ENCODE data around the gene YWHAG.
A peak's percentile ranks its signal among the peaks of the same experiment; 100 is the strongest.
"Not testable (repeated sequence)": the region's sequence is repeated elsewhere in the genome, so short reads cannot be mapped to it uniquely, and the experiment has no call there.

Gene YWHAG

DNA sequence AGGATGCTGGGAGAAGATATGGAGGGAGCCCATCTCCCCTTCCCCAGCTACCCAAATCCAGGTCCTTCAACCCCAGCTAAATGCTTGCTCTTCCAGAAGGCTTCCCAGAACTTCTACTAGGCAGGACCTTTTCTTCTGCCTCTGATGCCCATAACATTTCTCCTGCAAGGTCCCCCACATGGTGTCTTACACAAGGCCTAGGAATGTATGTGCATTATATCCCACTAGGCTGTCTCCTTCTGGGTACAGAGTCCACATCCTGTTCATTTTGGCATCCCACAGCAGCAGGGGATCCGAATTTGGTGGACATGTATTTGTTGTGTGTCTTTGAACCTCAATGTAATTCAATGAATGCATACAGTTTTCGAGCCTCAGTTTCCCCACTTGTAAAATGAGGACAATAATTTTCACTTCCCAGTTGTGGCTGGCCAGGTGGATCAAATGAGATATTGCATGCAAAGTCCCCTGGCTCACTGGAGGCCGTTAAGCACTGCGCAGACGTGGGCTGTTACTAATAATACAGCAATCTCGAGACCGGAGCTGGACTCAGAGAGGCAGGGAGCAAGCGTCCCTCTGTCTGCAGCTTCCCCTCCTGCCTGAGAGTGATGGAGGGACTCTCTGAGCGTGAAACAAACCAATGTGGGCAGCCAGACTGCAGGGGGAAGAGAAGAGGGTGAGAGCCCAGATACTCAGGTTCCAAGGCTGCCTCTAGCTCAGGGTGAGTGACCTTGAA lies 18.6 kb upstream of the YWHAG start:
- no peak for DNase-seq

DNA sequence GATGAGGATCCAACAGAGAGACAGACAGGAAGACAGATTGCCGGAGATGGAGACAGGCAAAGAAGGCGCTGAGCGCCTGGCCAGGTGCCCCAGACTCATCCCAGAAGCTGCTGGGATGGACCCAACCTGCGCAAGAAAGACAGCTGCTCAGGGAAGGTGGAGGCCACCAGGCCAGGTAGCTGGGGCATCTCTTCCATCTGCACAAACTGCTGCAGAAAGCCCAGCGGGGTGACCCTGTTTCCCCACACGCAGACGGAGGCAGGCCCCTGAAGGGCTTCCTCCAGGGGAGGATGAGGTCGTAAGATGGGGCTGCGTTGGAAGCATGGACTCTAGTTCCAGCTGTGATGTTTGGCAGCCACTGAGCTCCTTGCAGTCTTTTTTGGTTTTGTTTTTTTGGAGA lies 16.5 kb upstream of the YWHAG start:
- no peak for DNase-seq

DNA sequence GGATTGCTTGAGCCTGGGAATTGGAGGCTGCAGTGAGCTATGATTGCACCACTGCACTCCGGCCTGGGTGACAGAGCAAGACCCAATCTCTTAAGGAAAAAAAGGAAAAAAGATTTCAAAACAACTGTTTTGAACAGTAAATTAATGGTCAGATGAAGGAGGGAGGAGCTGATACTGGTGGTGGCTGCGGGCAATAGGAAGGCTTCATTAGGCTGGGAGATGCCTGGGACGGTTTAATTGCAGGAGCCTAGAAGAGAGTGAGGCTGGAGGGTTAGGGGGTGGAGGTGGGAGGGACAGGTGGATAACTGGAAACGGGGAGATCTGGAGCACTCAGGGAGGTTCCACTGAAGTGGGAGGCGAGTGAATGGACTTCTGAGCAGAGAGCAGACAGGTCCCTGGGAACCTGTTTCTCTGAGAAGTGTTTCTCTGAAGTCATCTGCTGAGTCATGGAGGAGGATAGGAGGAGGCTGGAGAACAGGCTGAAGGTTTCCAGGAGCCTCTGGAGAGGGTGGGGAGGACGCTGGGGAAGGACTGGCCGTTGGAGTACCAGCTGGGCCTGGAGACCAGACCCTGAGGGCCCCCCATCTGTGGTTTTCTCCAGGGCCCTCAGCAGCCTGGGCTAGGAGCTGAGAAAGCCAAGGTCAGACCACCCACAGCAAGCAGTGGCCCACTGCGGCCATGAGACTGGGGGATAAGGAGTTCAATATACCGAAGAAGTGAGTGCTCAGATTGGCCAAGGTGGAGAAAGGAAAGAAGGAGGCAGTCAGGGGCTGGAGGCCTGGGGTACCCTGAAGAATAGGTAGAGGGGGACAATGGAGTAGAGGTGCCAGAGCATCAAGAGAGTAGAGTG lies 14.4 kb upstream of the YWHAG start:
- DNase-seq, result no peak

DNA sequence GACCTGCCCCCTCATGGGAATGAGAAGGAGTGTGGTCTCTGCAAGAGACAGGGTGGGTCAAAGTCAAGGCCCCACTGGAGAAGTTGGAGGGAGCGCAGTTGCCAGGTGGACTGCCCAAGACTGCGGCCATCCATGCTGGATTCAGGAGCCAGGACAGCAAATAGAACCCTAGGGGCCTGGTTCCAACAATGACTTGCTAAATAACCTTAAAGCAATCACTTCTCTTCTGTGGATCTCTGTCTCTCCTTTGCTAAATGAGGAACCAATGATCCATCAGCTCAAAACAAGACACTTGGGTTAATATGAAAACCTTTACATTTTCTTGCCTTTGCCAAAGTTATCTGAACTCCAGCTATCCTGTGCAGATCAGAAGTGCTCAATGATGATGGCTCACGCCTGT lies 12.6 kb upstream of the YWHAG start:
- no peak for DNase-seq

GRCh38 chr7:76369018-76369417 lies 10.2 kb upstream of the YWHAG start:
- no peak for DNase-seq

DNA sequence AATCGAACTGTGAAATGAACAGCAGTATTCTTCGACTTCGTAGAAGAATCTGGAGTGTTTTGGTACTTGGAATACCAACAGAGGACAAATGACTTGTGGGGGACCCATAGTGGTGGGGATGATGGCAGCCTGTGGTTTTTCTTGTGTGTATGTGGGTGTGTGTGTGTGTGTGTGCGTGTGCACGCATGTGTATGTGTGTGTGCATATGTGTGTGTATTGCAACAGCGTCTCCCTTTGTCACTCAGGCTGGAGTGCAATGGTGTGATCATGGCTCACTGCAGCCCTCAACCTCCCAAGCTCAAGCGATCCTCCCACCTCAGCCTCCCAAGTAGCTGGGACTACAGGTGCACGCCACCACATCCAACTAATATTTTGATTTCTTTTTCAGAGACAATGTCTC lies 9.4 kb upstream of the YWHAG start:
- no peak for DNase-seq

DNA sequence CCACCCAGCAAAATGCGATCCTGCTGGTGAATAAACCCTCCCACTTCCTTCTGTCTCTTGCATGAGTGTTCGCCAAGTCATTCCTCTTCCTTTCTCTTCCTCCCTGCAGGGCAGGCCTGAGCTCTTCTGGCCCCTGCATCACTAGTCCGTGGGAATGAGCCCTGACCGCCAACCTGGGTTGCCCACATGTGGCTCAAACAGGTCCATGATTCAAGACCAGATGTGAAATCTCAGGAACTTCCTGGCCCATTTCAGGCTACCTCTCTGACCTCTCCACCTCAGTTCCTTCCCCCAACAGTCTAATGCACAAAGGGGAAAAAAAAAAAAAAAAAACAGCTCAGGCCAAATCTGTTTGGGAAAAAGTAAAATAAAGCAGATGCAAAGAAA lies 5.4 kb upstream of the YWHAG start:
- DNase-seq, result no peak

GRCh38 chr7:76363754-76364153 lies 5.0 kb upstream of the YWHAG start:
- not testable (repeated sequence) for DNase-seq

GRCh38 chr7:76359978-76360638 lies 1.3 kb upstream of the YWHAG start:
- DNase-seq, result no peak

DNA sequence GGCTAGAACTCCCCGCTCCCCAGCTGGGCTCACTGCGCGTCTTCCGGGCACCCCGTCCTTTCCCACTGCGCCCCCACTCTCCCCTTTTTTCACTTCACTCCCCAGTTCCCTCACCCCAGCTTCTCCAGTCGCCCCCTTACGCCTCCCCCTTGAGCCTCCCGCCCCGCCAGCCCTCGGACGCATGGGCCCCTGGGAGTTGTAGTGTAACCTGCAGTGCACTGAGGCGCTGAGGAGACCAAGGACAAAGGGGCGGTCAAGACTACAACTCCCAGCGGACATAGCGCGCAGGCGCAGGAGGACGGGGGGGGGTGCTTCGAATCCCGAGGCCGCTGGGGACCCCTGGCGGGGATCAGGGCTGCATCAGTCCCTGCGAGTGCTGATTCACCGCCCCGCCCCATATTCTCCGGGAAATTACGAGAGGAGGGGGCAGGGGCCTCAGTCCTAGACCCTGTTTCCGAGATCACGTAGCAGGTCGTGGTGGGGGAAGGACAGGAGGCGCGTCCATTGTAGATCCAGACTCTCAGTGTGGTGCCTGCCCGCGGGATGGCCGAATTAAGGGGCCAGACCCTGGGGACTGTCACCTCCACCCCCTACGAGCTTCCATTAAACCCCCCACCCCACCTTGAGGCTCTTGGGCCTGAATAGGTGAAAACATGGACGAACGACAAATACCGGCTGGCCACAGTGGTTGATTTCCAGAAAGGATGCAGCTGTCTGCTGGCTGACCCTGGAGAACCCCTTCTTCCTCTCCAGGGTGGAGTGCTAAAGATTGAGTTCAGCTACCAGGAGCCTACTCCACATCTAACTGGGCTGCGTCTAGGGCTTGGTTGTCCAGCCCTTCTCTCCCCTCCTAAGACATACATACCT lies 553 bp upstream of the YWHAG start:
- DNase-seq, result peak; percentile 99

- peak; percentile 64 for DNase-seq
These were observed 745 bp downstream of the YWHAG start for GRCh38 chr7:76358011-76358480.

GRCh38 chr7:76357475-76358010 lies 1.2 kb downstream of the YWHAG start:
- DNase-seq, result no peak

- peak; percentile 28 for DNase-seq
These were observed 2.0 kb downstream of the YWHAG start for GRCh38 chr7:76356823-76357222.

DNA sequence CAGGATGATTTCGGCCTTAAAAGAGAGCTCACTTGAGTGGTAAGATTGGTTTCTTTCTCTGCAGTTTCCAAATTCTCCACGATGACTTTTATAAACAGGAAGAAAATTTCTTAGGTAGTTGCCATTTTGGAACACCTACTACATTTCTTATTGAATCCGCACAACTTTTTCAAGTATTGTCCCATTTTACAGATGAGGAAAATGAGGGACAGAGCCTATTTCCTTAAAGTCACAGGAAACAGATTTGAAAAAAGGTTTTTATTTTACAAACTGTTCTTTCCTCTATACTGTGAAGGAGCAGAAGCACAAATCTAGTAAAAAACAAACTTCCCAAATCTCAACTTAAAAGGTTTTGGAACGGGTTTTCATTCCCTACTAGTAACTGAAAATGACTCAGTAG lies 2.7 kb downstream of the YWHAG start:
- no peak for DNase-seq

DNA sequence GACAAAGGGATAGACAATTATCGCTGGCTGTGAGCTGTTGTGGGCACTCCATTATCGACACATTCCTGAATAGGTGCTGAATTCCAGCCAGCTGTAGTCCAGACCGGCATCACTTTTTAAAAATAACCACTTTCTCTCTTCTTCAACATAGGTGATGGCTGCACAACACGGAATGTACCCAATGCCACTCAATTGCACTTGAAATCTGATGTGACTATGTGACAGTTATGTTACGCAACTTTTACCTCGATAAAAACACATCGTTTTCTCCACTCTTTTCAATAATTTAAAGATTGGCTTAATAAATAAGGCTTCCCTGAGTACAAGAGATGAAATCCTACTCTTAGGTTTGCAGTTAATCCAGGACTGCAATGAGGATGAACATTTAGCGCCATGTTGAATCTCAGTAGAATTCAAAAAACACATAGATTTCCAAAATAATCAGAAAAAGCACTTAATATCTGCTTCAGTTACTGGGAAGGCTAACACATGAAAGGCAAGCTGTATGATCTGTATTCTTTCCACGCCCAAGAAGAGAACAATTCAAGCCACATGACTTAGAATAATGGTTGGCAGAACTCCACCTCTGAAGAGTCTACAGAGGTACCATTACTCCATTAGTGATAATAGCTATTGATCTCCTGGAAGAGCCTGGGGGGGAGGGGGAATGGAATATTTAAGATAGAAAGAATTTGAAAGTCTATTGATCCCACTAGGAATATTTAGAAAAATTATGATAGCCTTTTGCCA lies 3.6 kb downstream of the YWHAG start:
- no peak for DNase-seq

DNA sequence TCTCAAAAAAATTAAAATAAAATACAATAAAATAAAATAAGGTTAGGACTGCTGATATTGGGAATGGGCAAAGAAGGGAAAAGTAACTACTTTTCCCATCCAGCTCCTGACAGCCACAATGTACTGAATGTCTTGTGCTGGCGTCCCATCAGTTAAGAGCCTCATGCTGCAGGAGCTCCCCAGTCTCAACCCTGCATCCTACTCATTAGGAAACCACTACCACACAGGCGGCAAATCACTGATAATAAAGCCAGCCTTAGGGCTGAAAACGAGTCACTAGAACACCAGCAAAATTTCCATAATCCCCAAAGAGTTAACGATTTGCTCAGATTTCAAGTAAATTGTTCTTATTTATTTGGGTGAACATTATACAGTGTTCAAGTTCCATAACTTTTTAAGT lies 4.3 kb downstream of the YWHAG start:
- DNase-seq, result no peak

DNA sequence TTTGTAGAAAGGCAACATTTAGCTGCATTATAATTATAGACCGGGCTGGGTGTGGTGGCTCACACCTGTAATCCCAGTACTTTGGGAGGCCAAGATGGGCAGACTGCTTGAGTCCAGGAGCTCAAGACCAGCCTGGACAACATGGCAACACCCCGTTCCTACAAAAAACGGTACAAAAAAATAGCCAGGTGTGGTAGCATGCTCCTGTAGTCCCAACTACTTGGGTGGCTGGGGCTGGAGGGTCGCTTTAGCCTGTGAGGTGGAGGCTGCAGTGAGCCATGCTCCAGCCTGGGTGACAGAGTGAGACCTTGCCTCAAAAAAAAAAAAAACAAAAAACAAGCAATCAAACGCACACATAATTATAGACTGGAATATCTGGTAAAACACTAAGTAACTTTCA lies 5.0 kb downstream of the YWHAG start:
- no peak for DNase-seq

DNA sequence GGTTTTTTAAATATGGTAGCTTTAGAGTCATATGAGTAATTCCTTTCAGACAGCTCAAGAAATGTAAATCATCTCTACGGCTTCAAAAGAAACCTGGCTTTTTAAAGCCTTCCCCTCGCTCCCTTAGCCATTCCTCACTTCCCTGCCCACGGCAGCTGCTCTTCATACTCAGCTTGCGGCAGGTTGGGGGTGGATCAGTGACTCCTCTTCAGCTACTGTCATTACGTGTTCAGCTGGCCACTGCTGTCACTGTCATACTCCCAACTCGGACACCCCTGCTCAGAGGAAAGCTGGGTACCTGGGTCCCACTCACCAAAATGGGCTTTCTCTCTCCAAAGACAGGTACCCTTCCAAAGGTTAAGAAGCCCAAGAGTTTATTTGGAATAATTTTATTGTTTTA lies 6.6 kb downstream of the YWHAG start:
- DNase-seq, result no peak

GRCh38 chr7:76351372-76351771 lies 7.4 kb downstream of the YWHAG start:
- no peak for DNase-seq

GRCh38 chr7:76349313-76349885 lies 9.4 kb downstream of the YWHAG start:
- no peak for DNase-seq

GRCh38 chr7:76347710-76348109 lies 11.1 kb downstream of the YWHAG start:
- no peak for DNase-seq

Measured in NCI-H1092 treated with DMSO at 0.1 percent for 48 hours (cell line).